Iris pigment epithelial cell (primary cell): Measurements from ENCODE around the gene CTNNBL1.

Source experiments
- DNase-seq: peaks from one replicate; pipeline ENCODE4 v3.0.0-alpha.2; 2011; ENCODE audit warnings: low read depth

CTNNBL1 gene

GRCh38 chr20:37737826-37738420 lies 44.1 kb downstream of the CTNNBL1 start:
- DNase-seq = no peak

DNA sequence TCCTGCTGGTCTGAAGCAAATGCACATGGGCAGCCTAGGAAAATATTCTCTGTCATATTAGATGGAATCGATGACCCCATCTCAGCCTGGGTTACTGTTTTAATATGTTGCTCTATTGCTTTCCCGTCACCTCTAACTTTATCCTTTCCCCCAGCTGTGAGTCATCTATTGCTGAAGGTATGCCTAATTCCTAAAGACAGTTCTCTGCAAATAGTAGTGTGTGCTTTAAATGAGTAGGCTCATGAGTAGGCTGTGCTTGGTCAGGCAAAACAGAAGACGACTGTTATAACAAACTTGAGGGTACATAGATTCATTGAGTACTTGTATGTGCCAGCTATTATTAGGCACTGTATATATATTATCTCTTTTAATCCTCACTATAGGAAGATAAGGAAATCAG lies 47.2 kb downstream of the CTNNBL1 start:
- peak; percentile 63 for DNase-seq

GRCh38 chr20:37741570-37741969 lies 47.7 kb downstream of the CTNNBL1 start:
- DNase-seq = no peak

DNA sequence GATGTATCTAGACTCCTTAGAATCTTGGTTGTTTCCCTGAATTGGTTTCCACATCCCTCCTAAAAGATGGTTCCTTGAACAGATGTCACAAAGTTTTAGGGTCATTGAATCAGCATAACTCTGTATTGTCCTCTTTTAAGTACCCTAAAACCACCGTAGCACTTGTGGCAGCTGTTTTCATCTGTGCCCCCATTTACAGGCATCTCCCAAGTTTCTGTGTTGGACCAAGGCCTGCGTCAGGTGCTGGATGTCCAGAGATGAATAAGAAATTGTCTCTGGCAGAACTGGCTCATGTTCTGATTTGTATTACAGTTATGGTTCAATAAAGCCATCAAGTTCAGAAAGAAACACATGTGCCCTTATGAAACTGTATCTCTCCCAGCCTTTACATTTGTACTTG lies 48.3 kb downstream of the CTNNBL1 start:
- DNase-seq = no peak

GRCh38 chr20:37744347-37744746 lies 50.5 kb downstream of the CTNNBL1 start:
- no peak for DNase-seq

DNA sequence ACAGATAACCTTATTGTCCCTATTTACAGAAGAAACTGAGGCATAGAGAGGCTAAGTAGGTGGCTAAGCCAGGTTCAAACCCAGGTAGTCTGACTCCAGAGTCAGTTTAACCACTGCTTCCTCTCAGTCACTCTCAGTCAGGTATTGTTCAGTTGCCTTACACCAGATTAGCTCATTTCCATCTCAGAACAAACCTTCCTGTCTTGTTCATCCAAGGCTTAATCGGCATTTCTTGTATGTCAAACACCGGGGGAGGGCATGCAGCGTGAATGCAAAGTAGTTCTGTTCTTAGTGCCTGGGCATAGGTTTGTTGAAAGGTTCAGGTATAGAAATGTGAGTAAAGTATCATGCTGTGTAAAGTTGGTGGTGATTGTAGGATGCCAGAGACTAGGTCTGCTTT lies 51.7 kb downstream of the CTNNBL1 start:
- no peak for DNase-seq

- no peak for DNase-seq
Measured at GRCh38 chr20:37748015-37748414, 54.2 kb downstream of the CTNNBL1 start.

DNA sequence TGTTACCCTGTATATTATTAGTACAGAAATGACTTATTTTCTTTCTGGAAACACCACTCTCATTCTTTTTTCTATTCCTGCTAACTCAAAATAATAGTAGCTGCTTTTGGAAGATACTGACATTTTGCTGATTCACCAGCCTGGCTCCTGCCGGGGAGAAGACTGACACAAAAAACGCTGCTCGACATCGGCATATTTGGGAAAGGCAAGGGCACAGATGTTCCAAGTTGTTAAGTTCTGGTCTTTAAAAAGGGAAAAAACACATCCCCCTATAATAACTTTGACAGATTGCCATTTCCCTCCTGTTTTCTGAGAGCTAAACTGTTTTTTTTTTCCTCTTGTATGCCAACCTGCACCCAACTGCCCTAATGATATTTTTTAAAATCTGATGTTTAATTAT lies 55.4 kb downstream of the CTNNBL1 start:
- no peak for DNase-seq

DNA sequence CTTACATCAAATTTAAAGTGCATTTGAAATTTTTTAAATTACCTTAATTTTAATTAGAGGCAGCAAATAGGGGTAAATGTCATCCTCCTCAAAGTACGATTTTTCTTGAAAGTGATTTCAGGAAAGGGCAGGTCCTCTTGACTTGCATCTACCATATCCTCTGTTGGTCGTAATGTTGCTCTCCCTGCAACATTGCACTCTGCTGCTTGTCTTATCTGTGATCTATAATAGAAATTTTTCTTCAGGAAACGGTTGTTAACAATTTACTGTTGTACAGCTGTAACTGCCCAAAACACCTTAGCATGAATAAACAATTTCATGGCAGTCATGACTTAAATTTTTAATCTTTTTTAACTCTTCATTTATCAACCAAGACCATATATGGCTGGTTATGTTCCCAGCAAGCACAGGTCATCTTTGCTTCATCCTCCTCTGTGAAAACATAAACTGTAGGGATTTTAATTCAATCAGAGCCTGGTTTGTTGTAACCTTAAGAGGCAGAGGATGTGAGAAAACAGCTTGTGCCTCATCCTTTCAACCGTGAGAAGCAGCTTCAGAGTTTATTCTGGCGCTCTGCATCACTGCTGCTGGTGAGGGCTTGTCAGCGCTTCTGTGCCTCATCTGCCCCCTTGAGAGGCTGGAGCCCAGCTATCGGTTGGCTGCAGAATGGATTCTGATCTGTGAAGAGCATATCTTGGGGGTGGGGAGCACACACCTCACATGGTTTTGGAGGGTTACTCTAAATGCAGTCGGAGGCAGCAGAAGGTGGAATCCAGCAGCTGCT lies 56.0 kb downstream of the CTNNBL1 start:
- no peak for DNase-seq

DNA sequence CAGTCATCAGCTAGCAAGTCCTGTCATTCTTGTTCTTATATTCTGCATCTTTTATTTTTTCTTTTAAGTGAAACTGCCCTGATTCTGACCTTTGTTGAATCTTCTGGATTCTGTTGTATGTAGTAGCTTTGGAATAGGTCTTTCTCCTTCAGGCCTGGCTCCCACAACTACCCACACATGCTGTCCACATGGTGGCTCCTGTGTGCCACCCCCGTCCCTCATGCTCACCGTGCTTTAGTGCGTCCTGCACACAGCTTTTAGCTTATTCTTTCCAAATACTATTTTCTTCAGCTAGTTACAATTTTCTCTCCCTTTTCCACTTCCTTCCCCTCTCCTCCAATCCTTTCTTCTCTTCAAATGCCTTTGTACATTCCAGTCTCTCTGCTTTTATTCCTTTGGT lies 61.8 kb downstream of the CTNNBL1 start:
- DNase-seq = no peak

GRCh38 chr20:37756234-37756633 lies 62.4 kb downstream of the CTNNBL1 start:
- DNase-seq = no peak

DNA sequence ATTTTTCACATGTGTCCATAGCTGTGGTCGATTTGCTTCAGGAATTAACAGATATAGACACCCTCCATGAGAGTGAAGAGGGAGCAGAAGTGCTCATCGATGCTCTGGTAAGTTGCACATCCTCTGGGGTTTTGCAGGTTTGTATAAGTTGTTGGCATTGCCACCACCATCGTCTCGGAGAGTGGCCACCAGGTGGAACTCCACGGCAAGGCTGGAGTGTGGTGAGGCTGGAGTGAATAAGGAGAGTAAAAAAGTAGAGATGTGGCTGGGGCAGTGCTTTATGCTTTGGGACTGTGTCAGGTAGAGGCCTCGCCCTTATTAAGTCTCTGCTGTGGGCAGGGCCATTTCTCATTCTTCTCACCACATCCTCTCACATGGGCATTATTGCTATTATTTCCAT lies 63.7 kb downstream of the CTNNBL1 start:
- DNase-seq = no peak

DNA sequence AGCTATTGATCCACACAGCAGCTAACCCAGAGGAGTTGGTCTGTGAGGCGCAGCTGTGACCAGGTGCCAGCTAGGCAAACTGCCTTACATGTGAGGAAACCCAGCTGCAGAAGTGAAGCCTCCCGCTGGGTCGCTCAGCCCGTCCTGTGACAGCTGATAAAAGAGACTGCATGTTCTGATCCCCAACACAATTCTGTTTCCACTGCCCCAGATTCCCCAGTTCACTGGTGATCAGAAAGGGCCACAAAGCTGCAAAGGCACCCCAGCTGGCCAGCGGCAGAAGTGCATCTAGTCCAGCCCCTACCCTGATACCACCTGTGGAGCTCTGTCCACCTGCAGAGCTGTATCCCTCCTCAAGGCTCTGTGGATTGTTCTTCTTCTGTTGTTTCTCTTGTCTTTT lies 64.5 kb downstream of the CTNNBL1 start:
- no peak for DNase-seq

DNA sequence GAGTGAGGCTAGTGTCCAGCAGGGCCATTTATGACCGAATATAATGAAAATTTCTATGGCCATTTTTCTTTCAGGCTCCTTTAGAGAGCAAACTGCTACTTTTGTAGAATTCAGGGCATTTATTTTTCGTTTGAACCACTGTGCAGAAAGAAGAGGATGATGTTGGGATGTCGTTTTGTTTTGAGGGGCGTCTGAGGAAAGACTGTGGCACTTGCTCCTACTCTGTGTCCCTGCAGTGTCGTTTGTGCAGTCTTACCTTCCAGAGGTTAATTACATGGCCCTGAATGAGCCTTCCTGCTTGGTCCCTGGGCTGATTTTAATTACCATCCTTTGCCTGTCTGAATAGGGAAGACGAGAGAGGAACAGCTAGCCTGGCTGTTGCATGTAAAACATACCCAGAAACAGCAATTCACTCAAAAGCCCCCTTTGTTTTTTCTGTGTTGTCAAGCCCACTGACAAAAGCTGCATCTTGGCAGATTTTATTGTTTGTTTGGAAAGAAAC lies 65.3 kb downstream of the CTNNBL1 start:
- DNase-seq = no peak

- no peak for DNase-seq
Measured at GRCh38 chr20:37759761-37760209, 66.0 kb downstream of the CTNNBL1 start.

GRCh38 chr20:37760322-37760721 lies 66.5 kb downstream of the CTNNBL1 start:
- DNase-seq = no peak

DNA sequence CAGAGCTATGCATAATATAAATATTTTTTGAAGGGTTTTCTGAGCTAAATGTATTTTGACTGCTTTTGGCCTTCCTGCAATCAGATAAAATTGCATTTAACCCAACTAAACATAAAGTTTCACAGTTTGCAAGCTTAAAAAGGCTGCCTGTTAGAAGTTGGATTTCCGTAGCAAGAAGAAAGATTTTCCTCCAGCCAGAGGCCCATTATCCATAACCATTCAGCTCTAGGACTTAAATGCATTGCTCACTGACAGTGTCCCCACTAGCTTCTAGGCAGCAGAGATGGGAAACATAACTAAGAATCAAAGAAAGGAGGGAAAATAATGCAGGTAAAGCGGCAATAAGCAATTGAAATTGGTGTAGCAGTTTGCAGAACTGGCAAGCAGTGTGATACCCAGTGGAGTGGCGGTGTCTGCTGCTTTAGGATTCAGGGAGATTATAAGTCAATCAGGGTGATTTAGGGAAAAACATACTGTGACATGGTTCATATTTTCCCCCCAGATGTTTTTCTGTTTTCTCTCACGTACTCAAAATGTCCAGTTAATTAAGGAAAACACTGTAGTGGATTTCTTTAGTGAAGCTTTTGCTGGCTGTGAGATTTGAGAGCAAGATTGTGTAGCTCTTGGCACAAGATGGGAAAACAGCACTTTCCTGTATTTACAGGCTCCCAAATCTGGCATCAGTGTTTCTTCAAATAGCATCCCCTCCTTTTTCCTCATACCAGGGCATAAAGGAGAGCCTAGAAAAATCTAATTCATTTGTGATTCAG lies 69.1 kb downstream of the CTNNBL1 start:
- no peak for DNase-seq

- DNase-seq = no peak
Measured at GRCh38 chr20:37764333-37764935, 70.6 kb downstream of the CTNNBL1 start.

DNA sequence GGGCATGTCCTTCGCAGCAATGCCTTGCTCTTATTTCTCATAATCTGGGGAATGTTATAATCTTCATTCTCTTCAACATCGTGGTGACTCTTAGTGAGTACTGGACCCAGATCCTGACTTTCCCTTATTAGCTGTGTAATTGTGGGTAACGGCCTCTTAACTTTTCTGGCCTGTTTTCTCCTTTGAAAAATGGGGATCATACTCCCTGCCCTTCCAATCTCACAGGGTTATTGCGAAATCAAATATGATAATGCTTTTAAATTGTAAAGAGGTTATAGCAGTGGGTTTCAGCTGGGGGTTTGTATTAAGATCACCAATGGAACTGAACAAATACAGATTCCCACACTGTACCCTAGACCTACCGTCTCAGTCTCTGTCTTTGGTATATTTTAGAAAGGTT lies 77.1 kb downstream of the CTNNBL1 start:
- DNase-seq = no peak

DNA sequence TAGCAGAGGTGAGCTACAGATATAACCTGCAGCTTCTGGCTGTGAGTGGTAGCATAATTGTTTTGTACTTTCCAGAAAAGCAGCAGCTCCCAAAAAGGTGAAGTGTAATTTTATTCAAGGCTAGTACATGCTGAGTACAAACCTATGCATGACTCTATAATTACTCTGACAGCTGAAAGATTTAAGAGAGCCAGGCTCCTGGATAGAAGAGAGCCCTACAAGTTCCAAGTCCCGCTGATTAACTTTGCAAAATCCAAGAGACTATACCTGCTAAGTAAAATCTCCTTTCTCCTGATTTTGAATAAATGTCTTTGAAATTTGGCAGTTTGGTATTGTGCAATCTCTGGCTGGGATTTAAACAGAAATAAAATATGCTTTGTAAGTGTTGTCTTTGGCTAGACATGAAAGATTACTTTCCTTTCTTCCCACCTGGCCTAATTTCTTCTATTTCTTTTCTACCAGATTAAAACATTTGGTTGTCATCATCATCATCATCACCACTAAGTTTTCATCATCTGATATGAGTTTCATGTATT lies 79.5 kb downstream of the CTNNBL1 start:
- peak; percentile 9 for DNase-seq

- no peak for DNase-seq
Measured at GRCh38 chr20:37774156-37774555, 80.3 kb downstream of the CTNNBL1 start.

DNA sequence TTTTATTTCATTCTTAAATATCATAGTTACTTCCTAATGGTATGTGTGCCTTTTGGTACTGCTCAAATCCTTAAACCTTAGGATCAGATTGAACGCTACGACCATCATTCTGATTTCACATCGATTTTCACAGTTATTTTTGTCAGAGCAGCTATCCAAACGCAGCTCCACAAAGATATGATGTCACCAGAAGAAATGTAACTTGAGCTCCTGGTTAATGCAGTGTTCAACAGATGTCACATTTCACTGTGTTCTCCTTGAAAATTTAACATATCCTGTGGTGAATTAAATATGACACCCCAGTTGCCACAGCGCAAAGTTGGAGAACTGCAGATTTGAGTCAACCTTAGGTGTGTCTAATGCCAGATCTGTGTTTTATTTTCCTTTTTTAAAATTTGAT lies 81.4 kb downstream of the CTNNBL1 start:
- DNase-seq = peak; percentile 15
